Melanocyte of skin (primary cell): ENCODE measurements around the gene DTX3L. TPM values are rescaled to one million over a fixed set of nuclear protein-coding genes. Genes with fewer than 3 reads are reported as not detected.

ENCODE experiments used
- total RNA-seq, 2 donors: library from RNA; depleted of rRNA; stranded (reverse); fragments of >200 nt; gene quantifications; 2 replicates each; pipeline ENCODE4 v1.2.3, GENCODE V29; 2012

The DTX3L gene
- total RNA-seq: 100 to 1,000 TPM; 111 to 142 TPM

GRCh38 chr3:122564155-122564912 is at the start of gene DTX3L, which contains the start of gene PARP9:
Gene DTX3L (plus strand): TSS chr3:122564338. CDS start chr3:122564427, 89 bp downstream.
Gene PARP9 (minus strand): TSS chr3:122564300. CDS start chr3:122559620, 4,680 bp downstream.

GRCh38 chr3:122577409-122578031 is 13.4 kb downstream of the DTX3L start, which contains the start of gene PARP15:
Gene PARP15 (plus strand): TSS chr3:122577650. CDS start chr3:122577668, 18 bp downstream.

Other genes with a start within 250 kb of the DTX3L start
- gene CSTA, start 239.1 kb upstream of the DTX3L start, total RNA-seq: under 1 TPM in 1 of 2 donors, not detected in 1; 0.34 TPM
- 10 to 100 TPM; 15.1 to 56.9 TPM for gene MIX23, start 181.1 kb upstream of the DTX3L start, total RNA-seq
- gene FAM162A, start 180.2 kb upstream of the DTX3L start, total RNA-seq: 10 to 100 TPM; 12.0 to 14.3 TPM
- gene WDR5B, start 148.3 kb upstream of the DTX3L start, total RNA-seq: 1 to 10 TPM; 3.4 to 4.3 TPM
- 10 to 100 TPM; 43.0 to 44.0 TPM for gene KPNA1, start 49.4 kb upstream of the DTX3L start, total RNA-seq
- 10 to 100 TPM; 90.6 to 96.7 TPM for gene PARP9, start within 50 bp of the DTX3L start, total RNA-seq
- 1 to 10 TPM in 1 of 2 donors, under 1 TPM in 1; 0.34 to 3.0 TPM for gene PARP15, start 13.3 kb downstream of the DTX3L start, total RNA-seq
- gene PARP14, start 116.5 kb downstream of the DTX3L start, total RNA-seq: 100 to 1,000 TPM; 341 to 342 TPM
- gene HSPBAP1, start 229.5 kb downstream of the DTX3L start, total RNA-seq: 1 to 10 TPM; 9.3 to 10.0 TPM
- gene SLC49A4, start 230.7 kb downstream of the DTX3L start, total RNA-seq: 10 to 100 TPM; 32.3 to 33.6 TPM